Measurements from ENCODE around the gene POU2AF1. TPM values are rescaled to one million over a fixed set of nuclear protein-coding genes. Genes with fewer than 3 reads are reported as not detected.

The POU2AF1 gene
- polyA plus RNA-seq, 2 of the 4 experiments (the other 2 are of a cell fraction) = not detected

DNA sequence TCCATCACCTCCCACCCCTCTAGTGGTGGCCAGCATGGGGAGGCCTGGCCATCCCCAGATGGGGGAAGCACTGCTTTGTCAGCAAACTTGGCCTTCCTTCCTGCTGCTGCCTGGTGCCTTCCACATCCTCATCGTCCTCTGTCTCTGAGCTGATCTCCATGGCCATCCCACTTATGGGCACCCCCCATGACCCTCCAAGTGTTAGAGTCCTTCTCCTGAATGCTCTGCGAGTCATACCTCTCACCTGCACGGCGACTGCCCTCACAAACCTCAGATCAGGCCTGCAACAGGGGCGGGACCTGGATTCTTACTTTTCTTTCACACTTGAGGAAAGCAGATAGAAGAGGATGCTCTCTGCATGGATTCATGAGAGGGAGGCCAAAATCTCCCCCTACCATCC is 24.0 kb downstream of the POU2AF1 start:
- FAIRE-seq (no peak), ATAC-seq (no peak), DNase-seq (ENCODE audit: low read depth in 1 of 2, low spot score in 1 of 2) (no peak)
- Histone ChIP-seq H3K4me1 (no peaks in the 10 kb centered on the region), H3K4me2 (no peak overlapping the region), H3K4me3 (no peak overlapping the region), H3K9me3 (no peaks in the 10 kb centered on the region), H3K27ac (no peak overlapping the region)
- POLR2A ChIA-PET = no interaction called here
- TF ChIP-seq GATA3 (IDR thresholded peaks at IDR 0.05; ENCODE audit: borderline replicate concordance) (no peak), EP300 (IDR thresholded peaks at IDR 0.05) (no peak), TFCP2L1 (CRISPR knock-in tag; IDR thresholded peaks at IDR 0.05) (no peak), RAD21 (conservative IDR thresholded peaks at IDR 0.05 in 1 of 2, IDR thresholded peaks at IDR 0.05 in 1 of 2) (no peak), HEYL (CRISPR knock-in tag; IDR thresholded peaks at IDR 0.05) (no peak), FOXS1 (CRISPR knock-in tag; IDR thresholded peaks at IDR 0.05) (no peak), RNF2 (IDR thresholded peaks at IDR 0.05; ENCODE audit: borderline replicate concordance, low read depth) (no peak), ZC3H11A (IDR thresholded peaks at IDR 0.05) (no peak), PHF8 (IDR thresholded peaks at IDR 0.05; ENCODE audit: borderline replicate concordance, low read depth) (no peak), CHD2 (IDR thresholded peaks at IDR 0.05; ENCODE audit: low read length, partially characterized antibody) (no peak), CHD4 (IDR thresholded peaks at IDR 0.05; ENCODE audit: borderline replicate concordance) (no peak), KDM5A (IDR thresholded peaks at IDR 0.05) (no peak)
- TF ChIP-seq, protein P1, sequence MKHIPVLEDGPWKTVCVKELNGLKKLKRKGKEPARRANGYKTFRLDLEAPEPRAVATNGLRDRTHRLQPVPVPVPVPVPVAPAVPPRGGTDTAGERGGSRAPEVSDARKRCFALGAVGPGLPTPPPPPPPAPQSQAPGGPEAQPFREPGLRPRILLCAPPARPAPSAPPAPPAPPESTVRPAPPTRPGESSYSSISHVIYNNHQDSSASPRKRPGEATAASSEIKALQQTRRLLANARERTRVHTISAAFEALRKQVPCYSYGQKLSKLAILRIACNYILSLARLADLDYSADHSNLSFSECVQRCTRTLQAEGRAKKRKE (CRISPR knock-in tag; IDR thresholded peaks at IDR 0.05; ENCODE audit: low read depth) = no peak
- TF ChIP-seq, protein P2, sequence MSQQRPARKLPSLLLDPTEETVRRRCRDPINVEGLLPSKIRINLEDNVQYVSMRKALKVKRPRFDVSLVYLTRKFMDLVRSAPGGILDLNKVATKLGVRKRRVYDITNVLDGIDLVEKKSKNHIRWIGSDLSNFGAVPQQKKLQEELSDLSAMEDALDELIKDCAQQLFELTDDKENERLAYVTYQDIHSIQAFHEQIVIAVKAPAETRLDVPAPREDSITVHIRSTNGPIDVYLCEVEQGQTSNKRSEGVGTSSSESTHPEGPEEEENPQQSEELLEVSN (IDR thresholded peaks at IDR 0.05; ENCODE audit: borderline replicate concordance, low read depth) = no peak
- TF ChIP-seq, protein P3, sequence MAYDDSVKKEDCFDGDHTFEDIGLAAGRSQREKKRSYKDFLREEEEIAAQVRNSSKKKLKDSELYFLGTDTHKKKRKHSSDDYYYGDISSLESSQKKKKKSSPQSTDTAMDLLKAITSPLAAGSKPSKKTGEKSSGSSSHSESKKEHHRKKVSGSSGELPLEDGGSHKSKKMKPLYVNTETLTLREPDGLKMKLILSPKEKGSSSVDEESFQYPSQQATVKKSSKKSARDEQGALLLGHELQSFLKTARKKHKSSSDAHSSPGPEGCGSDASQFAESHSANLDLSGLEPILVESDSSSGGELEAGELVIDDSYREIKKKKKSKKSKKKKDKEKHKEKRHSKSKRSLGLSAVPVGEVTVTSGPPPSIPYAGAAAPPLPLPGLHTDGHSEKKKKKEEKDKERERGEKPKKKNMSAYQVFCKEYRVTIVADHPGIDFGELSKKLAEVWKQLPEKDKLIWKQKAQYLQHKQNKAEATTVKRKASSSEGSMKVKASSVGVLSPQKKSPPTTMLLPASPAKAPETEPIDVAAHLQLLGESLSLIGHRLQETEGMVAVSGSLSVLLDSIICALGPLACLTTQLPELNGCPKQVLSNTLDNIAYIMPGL (CRISPR knock-in tag; IDR thresholded peaks at IDR 0.05; ENCODE audit: borderline replicate concordance) = no peak
- WGBS (ENCODE audit: missing lambda C conversion rate) = 82% methylated on average over 5 of the region's 5 CpGs
- CTCF ChIA-PET = no interaction called here

DNA sequence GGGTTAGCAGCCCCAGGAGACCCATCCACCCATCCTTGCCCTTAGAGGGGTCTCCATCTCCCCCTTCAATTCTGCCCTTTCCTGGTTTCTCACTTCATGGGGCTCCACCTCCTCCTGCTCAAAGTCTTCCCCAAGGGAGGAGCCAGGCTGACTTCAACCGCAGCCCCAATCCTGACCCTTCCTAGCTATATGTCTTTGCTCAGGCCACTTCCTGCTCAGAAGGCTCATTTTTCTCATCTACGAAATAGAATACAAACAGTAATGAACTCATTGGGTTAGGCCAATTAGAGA is 24.5 kb downstream of the POU2AF1 start:
- 90% methylated on average over 2 of the region's 2 CpGs for WGBS (ENCODE audit: missing lambda C conversion rate)
- FAIRE-seq (no peak), ATAC-seq (no peak), DNase-seq (ENCODE audit: low read depth in 1 of 2, low spot score in 1 of 2) (no peak)
- no peak overlapping the region for H3K4me2 ChIP-seq
- no peak overlapping the region for H3K27ac ChIP-seq
- no peak overlapping the region for H3K4me3 ChIP-seq
- H3K4me1 ChIP-seq = no peaks in the 10 kb centered on the region
- TF ChIP-seq MAFK (IDR thresholded peaks at IDR 0.05; ENCODE audit: partially characterized antibody) (no peak), CBX2 (IDR thresholded peaks at IDR 0.05; ENCODE audit: borderline replicate concordance, low read depth) (no peak), EP300 (IDR thresholded peaks at IDR 0.05) (no peak), TFCP2L1 (CRISPR knock-in tag; IDR thresholded peaks at IDR 0.05) (no peak), RFX5 (IDR thresholded peaks at IDR 0.05) (no peak), EHMT2 (IDR thresholded peaks at IDR 0.05; ENCODE audit: low read depth) (no peak), KDM1A (IDR thresholded peaks at IDR 0.05; ENCODE audit: low read depth) (no peak), HEYL (CRISPR knock-in tag; IDR thresholded peaks at IDR 0.05) (no peak)
- TF ChIP-seq, protein P3 (CRISPR knock-in tag; IDR thresholded peaks at IDR 0.05; ENCODE audit: borderline replicate concordance) = no peak
- TF ChIP-seq, protein P2 (IDR thresholded peaks at IDR 0.05; ENCODE audit: borderline replicate concordance, low read depth) = no peak
- TF ChIP-seq, protein P4, sequence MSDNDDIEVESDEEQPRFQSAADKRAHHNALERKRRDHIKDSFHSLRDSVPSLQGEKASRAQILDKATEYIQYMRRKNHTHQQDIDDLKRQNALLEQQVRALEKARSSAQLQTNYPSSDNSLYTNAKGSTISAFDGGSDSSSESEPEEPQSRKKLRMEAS (IDR thresholded peaks at IDR 0.05) = no peak
- TF ChIP-seq, protein P5, sequence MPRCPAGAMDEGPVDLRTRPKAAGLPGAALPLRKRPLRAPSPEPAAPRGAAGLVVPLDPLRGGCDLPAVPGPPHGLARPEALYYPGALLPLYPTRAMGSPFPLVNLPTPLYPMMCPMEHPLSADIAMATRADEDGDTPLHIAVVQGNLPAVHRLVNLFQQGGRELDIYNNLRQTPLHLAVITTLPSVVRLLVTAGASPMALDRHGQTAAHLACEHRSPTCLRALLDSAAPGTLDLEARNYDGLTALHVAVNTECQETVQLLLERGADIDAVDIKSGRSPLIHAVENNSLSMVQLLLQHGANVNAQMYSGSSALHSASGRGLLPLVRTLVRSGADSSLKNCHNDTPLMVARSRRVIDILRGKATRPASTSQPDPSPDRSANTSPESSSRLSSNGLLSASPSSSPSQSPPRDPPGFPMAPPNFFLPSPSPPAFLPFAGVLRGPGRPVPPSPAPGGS (IDR thresholded peaks at IDR 0.05) = no peak
- ChIA-PET CTCF (no interaction called here), POLR2A (no interaction called here)
- no peaks in the 10 kb centered on the region for H3K9me3 ChIP-seq
